Measurements from ENCODE around the gene SGCA.

DNA sequence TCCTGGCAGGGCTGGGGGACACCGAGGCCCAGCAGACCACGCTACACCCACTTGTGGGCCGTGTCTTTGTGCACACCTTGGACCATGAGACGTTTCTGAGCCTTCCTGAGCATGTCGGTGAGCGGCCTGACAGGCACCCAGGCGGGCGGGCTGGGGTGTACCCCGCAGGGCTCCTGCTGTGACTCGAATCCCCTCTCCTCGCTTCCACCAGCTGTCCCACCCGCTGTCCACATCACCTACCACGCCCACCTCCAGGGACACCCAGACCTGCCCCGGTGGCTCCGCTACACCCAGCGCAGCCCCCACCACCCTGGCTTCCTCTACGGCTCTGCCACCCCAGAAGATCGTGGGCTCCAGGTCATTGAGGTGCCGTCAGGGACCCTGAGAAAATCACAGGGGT lies 1.6 kb downstream of the SGCA start:
- TF ChIP-seq PAX8 (IDR thresholded peaks at IDR 0.05) (no peak), TCF3 (IDR thresholded peaks at IDR 0.05; ENCODE audit: borderline replicate concordance, insufficient read depth, low read depth, low read length) (no peak), HDAC2 (IDR thresholded peaks at IDR 0.05) (no peak)

Data from GM12878 (cell line).